GM19397 (cell line): ENCODE results near the gene TATDN2.

ENCODE experiments used
- ATAC-seq: cut with Tn5 transposase; IDR thresholded peaks from one replicate; pipeline ENCODE4 v1.9.1; 2021; ENCODE audit warnings: mild to moderate bottlenecking, moderate library complexity; ENCODE audit not compliant: unreplicated experiment

Gene TATDN2, protein sequence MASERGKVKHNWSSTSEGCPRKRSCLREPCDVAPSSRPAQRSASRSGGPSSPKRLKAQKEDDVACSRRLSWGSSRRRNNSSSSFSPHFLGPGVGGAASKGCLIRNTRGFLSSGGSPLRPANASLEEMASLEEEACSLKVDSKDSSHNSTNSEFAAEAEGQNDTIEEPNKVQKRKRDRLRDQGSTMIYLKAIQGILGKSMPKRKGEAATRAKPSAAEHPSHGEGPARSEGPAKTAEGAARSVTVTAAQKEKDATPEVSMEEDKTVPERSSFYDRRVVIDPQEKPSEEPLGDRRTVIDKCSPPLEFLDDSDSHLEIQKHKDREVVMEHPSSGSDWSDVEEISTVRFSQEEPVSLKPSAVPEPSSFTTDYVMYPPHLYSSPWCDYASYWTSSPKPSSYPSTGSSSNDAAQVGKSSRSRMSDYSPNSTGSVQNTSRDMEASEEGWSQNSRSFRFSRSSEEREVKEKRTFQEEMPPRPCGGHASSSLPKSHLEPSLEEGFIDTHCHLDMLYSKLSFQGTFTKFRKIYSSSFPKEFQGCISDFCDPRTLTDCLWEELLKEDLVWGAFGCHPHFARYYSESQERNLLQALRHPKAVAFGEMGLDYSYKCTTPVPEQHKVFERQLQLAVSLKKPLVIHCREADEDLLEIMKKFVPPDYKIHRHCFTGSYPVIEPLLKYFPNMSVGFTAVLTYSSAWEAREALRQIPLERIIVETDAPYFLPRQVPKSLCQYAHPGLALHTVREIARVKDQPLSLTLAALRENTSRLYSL

GRCh38 chr3:10248184-10248983, at the start of gene TATDN2:
Gene TATDN2, plus strand, starts transcription at chr3:10248459. Its CDS starts 742 bp downstream, at chr3:10249201.
- peak; percentile 94 for ATAC-seq

- ATAC-seq: peak; percentile 74
Observed at GRCh38 chr3:10198761-10199649, 49.3 kb upstream of the TATDN2 start.

DNA sequence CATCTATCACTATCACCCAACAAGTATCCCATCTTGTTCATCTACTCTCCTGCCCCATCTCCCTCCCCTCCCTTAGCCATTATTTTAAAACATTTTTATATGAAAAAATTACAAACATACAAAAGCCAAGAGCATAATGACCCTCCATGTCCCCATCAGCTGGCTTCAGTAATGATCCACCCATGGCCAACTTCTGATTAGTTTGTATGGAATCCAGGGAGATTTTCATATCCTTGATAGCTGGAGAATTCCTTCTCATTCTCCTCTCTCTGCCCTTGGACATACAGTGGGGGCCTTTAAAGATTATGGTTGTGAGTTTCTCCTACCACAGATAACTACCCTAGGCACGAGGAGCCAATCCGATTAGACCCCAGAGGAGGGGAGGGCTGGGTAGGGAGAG, 43.3 kb upstream of the TATDN2 start:
- no peak for ATAC-seq

DNA sequence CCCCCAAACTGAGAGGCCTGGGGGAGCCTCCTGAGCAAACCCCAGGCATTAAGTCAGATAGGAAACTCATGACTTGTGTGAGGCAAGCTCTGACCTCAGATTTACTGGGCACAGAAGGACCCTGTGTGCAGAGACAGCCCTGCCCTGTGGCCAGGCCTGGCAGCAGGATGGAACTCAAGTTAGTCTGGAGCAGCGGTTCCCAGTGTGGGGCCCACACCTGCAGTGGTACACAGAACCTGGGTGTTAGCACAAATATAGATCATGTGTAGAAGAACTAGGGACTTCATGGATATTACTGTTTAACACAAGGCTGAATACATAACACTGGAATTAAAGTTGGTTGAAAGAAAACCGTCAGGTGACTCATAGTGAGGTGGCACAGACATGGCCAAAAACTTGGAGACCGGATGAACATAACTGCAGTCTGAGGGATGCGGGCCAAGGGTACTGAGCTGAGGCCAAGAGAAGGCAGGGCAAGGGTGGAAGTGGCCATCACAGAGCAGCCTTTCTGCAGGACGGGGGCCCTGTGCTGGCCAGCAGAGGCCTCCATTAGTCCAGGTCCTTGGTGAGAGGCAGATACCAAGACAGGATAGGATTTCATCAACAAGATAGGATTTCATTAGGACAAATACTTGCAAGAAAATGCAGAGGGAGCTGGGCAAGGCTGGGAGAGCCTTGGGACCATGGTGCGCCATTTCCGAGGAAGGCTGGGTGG, 42.7 kb upstream of the TATDN2 start:
- ATAC-seq: no peak

- no peak for ATAC-seq
Observed at GRCh38 chr3:10206166-10206511, 42.1 kb upstream of the TATDN2 start.

GRCh38 chr3:10213156-10213792, 35.0 kb upstream of the TATDN2 start:
- ATAC-seq: no peak

DNA sequence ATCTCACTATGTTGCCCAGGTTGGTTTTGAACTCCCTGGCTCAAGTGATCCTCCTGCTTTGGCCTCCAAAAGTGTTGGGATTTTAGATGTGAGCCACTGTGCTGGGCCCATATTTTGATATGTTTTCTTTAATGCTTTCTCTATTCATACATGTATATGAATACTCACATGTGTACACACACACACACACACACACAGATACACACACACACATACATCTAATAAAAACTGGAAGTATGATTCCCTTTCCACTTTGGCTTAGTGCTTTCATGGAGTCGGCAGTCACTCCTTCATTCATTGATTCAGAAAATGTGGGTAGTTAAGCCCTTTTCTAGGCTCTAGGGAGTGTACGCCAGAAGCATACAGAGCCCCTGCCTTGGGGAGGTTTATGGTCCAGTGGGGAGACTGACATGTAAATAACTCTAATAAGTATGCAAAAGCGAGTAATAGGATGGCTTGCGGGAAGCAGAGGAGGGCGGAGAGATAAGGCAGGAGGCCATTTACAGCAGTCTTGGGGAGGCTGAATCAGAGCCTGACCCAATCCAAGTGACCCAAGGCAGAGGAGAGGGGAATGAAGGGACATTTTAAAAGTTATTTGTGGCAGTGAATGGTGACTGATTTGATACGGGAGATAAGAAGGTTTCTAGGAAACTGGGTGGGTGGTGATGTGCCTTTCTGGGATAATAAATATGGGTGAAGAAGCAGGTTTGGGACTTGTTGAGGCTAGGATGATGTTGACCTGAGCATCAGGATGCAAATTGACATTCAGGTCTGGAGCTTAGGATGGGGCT, 32.5 kb upstream of the TATDN2 start:
- no peak for ATAC-seq

DNA sequence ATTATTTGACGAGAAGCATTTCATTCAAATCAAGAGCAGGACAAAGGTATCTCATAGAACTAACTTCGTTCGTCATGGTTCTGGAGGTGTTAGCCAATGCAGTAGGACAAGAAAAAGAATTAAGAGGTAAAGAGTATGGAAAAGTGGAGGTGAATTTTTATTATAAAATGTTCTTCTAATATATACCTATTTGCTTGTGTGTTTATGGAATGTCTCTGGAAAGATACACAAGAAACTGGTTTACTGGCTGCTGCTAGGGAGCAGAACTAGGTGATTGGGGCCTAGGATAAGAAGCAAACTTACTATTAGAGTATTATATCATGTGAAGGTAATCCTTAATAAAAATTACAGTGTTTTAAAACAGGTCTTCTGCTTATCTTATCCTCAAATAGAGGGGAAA, 30.9 kb upstream of the TATDN2 start:
- ATAC-seq: no peak

GRCh38 chr3:10219737-10220136, 28.5 kb upstream of the TATDN2 start:
- ATAC-seq: no peak

DNA sequence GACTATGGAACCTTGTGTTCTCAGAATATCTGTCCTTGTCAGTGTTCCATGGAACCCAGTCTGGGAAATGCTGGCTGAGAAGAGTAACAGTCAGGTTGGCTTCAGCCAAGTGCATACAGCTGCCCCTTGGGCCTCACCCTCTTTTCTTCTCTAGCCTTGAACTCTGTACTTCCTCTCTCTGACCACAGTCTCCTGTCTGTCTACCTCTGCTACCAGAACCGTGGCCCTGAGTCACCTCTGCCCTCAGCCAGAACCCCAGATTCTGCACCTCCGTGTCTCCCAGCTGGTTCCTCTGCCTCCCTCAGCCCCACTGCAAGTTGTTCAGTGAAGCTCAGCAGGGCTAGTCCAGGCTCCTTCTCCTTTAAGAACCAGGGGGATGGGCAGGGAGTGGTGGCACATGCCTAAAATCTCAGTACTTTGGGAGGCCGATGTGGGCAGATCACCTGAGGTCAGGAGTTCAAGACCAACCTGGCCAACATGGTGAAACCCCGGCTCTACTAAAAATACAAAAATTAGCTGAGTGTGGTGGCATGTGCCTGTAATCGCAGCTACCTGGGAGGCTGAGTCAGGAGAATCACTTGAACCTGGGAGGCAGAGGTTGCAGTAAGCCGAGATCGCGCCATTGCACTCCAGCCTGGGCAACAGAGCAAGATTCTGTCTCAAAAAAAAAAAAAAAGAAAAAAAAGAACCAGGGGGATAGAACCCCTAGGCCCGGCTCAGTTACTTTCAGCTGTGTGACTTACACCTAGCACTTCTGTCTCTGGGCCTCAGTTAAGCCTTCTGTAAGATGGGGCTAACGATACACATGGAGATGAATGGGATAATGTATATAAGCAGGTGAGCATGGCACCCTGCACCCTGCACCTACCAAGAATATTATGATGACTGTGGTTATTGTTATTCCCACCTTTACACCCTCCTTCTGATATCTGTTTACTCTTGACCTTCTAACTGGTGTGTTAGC, 24.3 kb upstream of the TATDN2 start:
- peak; percentile 62 for ATAC-seq

DNA sequence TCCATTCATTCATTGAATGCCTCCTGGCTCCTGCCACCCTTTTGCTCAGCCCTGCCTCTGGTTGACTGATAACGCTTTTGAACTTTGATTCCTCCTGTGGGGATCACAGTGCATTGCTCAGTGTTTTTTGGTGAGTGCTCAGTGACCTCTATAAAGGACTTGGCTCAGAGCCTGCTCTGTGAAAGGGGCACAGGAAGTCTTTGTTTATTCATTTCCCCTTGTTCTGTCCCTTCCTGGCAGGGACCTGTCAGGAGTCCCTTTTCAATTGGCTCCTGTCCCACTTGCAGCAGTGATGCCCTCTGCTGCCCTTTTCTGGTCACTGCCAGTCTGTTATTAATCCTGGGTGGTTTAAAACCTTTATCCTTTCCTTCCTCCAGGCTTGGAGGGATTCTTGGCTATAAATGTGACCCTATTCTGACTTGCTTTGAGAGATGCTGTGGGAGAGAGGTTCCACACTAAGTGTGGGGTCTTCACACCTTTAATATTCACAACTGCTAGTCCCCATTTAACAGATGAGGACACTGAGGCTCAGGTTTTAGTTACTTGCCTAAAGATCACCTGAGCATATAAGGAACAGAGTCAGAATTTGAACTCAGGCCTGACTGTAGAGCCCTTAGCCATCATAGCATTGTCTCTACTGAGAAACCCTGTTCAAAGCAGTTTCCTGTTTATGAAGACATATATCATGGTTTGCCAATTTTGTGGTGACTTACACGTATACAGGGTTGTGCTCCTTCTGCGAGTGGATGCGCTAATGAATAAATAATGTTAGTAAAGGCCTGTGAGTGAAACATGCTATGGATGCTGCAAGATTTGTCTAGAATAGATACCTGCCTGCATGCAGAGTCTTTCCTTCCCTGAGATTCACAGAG, 23.2 kb upstream of the TATDN2 start:
- ATAC-seq: no peak

GRCh38 chr3:10226293-10226692, 22.0 kb upstream of the TATDN2 start:
- ATAC-seq: no peak

DNA sequence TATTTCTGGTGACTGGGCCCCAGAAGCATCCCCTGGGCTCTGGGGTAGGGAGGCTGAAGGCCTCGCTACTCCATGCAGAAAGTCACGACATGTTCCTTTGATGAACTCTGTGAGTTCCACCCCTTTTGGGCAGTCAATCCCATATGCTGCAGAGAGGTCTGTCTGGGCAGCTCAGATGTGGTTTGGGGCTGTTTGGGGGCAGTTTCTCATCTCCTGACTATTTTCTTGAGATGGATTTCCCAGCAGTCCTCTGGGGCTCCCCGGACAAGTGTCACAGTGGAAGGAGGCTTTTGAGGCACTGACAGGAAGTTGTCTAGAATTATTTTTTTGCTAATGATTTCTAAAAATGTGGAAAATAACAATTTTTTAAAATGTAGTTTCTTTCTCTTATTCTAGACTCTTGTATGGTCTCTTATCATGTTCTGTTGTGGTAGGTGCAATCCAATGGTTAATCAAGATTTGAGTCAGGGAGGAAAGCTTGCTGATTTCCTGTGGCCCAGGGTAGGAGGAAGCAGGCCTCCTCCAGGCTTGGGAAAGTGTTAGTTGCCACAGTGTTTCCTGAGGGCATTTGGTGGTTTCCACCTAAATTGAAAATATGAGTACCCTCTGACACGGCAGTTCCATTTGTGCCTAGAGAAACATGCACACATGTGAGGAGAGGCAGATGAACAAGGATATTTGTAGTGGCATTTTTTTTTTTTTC, 19.9 kb upstream of the TATDN2 start:
- no peak for ATAC-seq

- ATAC-seq: no peak
Observed at GRCh38 chr3:10229576-10229975, 18.7 kb upstream of the TATDN2 start.

GRCh38 chr3:10232137-10232536, 16.1 kb upstream of the TATDN2 start:
- ATAC-seq: no peak

DNA sequence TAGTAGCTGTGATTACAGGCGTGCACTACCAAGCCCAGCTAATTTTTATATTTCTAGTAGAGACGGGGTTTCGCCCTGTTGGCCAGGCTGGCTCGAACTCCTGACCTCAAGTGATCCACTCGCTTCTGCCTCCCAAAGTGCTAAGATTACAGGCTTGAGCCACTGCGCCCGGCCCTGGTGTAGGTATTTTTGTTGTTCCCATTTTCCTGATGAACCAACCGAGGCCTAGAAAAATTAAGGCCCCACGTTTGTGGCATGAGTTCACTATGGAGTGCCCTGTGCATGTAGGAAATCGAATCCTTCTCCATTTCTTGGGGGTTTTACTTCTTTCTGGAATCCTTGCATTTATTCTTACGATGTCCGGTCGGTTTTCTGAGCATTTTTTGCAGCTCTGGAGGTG, 14.3 kb upstream of the TATDN2 start:
- no peak for ATAC-seq
